Measurements from ENCODE around the gene CSTB.

CSTB gene

DNA sequence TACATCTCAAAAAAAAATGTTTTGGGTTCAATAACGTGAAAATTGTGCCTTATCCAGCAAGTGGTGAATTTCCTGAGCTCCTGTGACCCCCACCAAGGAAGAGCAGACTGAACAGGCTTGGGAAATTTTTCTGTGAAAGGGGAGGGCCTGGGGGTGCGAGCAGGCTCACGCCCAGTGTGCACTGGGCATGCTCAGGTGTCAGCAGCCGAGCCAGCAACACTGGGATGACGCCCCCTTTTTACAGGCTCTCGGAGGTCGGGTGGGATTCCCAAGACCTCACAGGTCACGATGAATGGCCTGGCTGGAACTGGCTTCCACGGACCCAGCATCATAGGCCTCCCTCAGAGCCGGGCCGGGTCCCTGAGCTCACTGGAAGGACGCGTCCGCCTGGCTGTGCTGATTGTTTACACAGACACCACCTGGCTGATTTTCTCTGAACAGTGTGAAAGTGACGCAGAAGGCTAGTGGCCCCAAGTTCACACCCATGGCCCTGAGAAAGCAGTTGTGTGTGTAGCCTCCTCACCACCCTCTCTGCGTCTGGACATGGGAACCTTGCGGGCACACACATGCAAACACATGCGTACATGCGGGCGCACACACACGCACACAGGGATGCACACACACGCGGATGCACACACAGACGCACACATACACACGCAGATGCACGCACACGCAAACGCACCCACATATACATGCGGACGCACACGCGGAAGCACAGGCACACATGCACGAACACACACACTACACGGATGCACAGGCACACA lies 9.2 kb downstream of the CSTB start:
- no peak for DNase-seq

DNA sequence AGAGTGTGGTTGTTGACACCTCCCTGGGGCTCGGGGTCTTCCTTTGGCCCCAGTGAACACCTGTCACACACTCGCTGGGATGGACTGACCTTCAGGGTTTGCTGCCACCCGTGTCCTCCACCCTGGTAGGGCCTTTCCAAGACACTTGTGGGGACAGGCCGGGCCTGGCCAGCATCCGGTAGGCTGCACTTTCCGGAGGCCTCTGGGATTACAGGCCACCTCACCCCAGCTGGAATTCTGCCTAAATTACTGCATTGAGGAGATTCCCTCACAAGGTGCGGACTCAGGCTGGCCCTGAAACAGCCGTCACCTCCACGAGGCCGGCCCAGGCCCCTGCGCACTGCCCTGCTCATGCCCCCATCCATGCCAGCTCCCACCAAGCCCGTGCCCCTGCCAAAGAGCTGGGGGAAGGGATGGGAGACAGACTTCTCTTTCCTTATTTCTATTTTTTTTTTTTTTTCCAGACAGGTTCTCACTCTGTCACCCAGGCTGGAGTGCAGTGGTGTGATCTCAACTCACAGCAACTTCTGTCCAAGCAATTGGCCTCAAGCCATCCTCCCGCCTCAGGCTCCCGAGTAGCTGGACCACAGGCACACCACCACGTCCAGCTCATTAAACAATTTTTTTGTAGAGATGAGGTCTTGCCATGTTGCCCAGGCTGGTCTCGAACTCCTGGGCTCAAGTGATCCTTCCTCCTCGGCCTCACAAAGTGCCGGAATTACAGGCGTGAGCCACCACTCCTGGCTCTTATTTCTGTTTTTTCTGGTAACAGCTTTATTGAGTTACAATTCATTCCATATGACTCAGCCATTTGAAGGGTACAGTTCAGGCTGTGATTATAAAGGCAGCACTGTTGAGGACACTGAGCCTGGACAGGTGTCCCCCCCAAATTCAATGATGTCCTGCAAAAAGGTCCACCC lies 11.3 kb downstream of the CSTB start:
- DNase-seq: no peak

DNA sequence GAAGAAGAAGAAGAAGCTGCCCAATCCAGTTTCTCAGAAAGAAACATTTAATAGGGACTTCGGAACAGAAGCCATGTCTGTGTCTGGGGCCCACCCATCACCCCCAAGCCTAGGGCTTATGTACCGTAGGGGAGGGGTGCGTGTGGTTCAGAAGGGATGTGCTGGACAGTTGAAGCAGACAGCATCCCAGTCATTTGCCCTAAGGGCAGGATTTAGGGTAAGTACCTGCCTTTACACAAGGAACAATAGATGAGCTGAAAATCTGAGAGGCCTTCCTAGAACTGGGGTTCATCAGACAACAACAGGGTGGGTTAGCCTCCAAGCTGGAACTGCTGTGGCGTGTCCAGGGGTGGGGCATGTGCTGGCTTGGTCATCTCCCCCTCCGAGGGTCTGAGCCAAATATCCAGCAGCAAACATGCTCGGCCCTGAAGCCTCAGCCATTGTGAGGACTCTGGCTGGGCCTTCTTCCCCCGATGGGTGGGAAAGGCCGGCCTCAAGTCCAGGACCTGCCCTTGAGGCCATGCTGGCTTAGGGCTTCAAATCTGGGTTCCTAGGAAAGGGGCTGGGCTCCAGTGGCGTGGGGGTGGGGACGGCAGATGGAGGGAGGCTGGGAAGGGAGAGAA lies 12.1 kb downstream of the CSTB start:
- DNase-seq: no peak

DNA sequence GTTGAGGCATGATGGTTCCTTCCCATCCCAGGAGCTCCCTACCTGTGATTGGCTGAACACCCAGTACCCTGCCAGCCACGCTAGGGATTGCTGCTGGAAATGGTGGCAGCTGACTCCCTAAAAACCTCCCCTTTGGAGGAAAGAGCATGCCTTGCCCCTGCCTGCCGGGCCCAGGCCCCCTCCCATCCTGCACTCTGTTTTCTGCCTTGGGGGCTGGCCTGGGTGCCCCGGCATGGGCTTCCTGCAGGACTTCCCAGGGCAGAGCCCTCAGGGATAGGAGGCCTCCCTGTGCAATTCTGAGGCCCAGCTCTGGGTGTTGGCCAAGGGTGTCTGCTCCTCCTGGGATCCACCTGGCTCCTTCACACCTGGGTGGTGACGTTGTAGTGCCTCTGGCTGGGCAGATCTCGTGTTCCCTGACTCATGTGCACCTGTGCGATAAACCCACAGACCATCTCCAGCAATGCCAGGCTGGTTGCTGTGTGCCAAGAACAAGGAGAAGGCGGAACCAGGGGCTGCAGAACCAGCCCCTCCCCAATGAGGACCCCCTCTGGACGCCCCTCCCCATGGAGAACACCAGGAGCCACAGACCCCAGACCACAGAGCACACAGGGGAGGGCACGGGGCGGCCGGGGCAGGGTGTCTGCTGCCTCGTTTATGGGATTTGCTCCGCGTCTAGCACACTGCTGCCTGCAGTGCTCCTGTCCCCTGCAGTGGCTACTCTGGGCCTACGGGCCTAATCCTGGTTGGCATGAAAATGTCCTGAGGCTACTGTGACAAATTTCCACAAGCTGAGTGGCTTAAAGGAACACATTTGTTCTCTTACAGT lies 13.6 kb downstream of the CSTB start:
- DNase-seq: no peak

DNA sequence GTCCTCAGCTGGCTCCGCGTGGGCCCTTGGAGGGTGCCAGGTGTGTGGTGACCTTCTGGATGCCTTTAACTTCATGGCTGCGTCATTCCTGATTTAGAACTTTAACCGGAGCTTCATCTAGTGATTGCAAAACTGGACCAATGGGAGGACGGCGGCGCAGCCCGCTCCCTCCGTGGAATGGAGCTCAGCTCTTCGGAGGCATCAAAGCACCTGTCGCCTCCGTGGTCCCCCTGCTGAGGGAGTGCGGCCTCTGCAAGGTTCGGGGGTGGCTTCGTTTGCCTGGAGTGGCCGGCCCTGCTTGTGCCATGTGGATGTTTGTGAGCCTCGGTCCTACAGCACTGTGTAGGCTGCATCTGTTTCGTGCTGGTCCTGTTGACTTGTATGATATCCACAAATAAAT lies 14.2 kb downstream of the CSTB start:
- no peak for DNase-seq

DNA sequence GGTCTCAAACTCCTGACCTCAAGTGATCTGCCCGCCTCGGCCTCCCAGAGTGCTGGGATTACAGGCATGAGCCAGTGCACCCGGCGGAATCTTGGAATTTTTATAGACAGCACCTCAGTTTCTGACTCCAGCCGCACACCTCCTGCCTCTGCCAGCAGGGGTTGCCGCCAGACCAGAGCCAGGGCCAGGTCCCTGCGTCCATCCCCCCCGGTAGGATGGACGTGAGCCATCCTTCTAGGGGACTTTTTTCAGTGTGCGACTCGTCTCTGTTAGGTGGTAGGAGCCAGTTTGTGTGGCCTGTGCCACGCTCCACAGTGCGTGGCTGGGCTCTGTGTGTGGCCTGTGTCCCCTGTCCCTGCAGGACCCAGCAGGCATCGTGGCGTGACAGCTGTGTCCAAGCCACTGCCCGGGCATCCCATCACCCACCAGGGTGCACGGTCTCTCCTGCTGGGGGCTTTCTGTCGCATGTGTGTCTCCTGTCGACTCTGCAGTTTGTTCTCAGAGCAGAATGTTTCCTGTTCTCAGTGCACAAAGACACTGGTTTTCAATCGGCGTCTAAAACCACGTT lies 15.6 kb downstream of the CSTB start:
- no peak for DNase-seq

DNA sequence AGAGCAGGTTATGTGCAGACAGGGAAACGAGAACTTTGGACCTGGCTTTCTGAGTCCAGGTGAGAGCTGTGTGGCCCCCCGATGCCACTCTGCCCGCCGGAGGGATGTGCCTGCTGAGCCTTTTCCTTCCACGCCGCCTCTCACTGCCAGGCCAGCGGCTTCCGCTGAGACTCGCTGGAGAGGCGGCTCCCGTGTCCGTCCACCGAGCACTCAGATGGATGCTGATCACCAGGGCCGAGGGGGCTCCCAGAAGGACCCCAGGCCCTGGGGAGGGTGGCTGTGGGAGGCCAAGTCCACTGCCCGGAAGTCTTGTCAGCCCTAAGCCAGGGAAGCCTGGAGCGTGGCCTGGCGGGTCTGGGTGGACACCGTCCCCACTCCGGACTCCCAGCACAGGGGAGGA lies 16.5 kb downstream of the CSTB start:
- no peak for DNase-seq

DNA sequence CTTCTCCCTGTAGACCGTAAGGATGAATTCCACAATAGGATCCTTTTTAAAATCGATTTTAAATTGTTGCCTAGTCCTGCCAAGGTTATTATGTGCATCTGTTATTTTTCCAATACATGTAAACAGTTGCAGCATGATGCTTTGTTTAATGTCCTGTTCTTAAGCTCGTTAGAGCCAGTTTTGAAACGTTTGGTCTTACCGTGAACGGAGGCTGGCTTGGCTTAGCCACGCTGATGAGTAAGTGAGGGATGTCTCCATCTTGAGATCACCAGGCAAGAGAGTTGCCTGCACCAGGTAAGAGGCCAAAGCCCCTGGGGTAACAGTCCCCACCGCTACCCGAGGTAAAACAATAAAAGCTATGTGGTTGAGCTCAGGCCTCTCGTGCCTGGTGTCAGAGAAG lies 17.3 kb downstream of the CSTB start:
- no peak for DNase-seq

DNA sequence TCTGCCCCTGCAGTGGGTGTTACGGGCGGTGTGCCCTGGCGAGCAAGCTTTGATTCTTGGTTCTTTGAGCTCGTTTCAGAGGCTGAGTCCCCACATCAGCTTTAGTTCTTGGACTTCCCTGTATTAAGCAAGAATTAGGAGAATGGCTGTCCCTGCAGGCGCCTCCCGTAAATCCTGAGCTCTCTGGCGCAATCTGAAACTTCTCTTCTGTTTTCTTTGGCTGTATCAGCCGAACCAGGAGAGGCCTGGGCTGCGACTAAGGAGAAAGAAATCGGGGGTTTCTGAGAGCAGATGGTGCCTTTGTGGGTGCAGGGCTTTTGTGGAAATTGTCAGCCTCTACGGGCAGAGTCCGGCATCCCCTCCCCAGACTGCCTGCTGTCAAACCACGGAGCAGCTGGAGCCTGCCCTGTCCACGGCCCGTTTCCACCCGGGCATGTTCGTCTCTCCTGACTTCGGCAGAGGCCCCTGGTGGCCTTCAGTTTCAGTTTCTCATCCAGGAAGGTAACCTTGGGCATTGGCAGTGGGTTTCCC lies 17.9 kb downstream of the CSTB start:
- no peak for DNase-seq

DNA sequence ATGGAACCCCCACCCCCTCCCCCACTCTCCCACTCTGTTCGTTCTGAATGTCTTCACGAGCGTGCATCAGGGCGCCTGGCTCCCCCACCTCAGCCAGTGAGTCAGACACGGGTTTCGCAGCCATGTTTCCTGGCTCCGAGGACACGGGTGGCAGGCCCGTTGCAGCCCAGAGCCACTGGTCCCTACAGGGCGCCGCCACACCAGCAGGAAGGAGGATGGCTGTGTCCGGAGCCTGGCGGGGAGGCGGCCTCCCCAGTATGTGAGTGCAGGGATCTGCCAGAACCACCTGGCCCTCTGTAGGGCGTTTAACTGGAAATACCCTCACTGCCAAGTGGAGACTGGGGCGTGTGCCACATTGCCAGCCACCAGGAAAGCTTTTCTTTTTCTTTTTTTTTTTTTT lies 18.5 kb downstream of the CSTB start:
- DNase-seq: no peak

DNA sequence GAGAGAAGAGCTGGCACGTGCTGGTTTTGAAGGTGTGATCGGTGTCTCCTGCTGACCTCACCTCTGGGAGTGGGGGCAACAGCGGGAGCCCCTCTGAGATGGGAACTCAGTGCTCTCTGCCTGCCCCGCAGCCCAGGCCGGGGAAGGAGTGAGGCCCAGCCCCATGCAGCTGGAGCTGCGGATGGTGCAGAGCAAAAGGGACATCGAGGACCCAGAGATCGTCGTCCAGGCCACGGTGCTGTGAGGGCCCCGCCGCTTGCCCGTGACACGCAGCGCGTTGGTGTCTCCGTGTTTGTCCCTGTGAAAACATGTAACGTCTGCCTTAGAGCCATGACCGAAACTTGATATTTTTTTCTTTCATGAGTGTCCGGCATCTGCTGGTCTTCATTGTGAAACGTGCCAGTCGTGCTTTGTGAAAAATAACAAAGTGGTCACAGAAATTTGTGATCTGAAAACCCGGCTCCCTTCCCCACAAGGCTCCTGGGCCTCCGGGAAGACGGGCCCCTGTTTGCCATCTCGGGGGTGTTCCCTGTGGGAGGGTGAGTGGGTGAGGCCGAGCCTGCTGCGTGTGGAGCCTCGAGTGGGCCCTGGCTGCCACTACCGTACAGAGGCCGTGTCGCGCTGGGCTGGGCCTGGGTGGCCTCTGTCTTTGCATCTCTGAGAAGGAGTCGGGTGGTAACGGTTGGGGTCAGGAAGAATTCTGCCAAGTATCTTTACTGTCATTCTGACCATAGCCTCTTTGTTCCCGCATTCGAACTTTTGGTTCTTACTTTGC lies 20.1 kb downstream of the CSTB start:
- no peak for DNase-seq

DNA sequence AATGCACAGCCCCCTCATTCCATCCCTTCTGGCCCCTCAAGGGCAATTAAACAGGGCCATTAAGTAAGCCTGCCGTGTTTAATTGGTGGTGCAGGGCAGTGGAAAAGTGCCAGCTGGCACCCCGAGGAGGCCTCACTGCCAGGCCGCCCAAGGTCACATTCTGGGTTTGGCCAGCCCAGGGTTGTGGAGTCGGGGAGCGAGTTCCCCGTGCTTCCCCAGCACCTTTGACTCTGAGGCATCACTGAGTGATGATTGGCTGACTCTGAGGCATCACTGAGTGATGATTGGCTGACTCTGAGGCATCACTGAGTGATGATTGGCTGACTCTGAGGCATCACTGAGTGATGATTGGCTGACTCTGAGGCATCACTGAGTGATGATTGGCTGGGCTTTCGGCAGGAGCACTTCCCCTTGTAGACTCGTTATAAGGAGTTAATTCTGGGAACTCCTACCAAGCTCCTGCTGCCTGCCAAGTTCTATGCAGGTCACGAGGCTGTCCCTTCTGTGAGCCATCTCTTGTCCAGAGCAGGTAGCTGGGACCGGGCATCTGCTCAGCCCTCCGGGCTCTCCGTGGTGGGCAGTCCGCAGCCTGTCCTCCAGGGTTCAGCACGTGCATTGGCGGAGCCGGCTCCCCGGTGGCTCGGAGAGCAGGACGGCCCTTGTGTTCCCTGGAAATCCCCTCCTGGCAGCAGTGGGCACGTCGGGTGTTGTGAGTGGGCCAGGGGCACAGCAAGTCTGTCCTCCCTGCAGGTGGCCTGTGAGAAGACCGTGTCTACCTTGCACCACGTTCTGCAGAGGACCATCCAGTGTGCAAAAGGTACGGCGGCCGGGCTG lies 20.9 kb downstream of the CSTB start:
- no peak for DNase-seq

DNA sequence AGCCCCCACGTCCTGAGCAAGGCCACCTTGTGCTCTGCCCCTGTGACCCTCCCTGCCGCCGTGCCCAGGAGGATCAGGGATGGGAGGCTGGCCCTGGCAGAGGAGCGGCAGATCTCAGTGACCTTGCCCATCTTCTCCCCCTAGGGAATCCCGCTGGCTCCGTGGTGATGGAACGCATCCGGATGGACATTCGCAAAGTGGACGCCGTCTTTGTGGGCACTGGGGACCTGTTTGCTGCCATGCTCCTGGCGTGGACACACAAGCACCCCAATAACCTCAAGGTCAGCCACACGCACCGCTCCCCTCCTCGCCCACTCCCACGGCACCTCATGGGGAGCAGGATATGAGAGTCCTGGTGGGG lies 22.7 kb downstream of the CSTB start:
- no peak for DNase-seq

DNA sequence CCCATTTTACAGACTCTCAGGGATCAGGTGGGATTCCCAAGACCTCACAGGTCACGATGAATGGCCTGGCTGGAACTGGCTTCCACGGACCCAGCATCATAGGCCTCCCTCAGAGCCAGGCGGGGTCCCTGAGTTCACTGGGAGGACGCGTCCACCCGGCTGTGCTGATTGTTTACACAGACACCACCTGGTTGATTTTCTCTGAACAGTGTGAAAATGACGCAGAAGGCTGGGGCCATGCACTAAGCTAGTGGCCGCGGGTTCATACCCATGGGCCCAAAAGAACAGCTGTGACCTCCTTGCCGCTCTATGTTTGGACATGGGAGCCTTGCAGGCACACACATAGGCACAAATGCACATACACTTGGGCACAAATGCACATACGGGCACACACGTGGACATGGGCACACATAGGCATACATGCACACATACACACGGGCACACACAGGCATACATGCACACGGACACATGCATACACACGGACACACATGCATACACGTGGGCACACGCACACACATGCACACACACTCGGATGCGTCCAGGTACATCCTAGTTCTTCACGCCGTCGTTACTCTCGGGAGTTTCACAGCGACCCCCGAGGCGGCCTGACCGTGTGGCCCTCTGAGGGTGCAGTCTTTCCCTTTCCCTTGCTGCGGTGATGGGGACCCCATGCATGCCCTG lies 23.2 kb downstream of the CSTB start:
- no peak for DNase-seq

DNA sequence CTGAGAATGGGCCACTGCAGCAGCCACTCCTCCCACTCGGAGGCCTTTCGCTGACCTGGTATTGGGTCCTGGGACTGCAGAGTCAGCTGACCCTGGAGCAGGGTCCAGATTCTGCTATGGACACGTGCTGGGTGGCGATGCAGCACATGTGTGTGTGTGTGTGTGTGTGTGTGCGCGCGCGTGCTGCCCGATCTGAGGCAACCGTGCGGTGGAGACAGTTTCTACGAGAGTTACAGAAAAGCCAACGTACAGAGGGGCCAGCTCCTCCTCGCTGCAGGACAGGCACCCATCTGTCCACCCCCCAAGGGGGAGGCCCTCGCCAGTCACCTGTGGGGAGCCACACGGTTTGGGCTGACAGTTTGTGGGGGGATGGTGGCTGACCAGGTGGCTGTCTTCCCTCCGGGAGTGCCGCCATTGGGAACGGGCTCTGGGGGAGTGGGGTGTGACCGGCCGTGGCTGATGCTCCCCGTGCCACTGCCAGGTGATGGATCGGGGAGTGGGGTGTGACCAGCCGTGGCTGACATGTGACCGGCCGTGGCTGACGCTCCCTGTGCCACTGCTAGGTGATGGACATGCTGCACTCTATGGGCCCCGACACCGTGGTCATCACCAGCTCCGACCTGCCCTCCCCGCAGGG lies 24.0 kb downstream of the CSTB start:
- DNase-seq: no peak

DNA sequence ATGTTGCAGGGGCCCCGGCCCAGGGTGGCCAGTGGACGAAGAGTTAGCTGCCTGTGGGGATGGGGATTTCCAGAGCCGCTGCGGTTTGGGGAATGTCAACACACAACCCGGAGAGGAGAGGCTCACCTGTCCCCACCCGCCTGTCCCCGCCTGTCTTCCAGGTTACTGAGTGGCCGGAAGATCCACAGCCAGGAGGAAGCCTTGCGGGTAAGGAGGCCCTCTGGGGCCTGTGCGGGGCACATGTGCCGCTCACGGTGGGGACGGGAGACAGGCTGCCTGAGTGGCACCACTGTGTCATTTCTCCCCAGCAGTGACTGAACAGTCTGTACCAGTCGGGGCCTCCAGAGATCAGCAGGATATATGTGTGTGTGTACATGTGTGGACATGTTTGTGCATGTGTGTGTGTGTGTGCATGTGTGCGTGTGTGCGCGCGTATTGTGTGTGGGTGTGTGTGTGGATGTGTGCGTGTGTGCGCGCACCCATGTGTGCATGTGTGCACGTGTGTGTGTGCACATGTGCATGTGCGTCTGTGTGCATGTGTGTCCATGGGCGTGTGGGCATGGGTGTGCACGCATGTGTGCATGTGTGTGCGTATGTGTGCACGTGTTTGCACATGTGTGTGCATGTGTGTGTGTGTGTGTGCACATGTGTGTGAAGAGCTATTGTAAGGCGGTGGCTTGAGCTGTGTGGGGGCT lies 25.6 kb downstream of the CSTB start:
- no peak for DNase-seq

DNA sequence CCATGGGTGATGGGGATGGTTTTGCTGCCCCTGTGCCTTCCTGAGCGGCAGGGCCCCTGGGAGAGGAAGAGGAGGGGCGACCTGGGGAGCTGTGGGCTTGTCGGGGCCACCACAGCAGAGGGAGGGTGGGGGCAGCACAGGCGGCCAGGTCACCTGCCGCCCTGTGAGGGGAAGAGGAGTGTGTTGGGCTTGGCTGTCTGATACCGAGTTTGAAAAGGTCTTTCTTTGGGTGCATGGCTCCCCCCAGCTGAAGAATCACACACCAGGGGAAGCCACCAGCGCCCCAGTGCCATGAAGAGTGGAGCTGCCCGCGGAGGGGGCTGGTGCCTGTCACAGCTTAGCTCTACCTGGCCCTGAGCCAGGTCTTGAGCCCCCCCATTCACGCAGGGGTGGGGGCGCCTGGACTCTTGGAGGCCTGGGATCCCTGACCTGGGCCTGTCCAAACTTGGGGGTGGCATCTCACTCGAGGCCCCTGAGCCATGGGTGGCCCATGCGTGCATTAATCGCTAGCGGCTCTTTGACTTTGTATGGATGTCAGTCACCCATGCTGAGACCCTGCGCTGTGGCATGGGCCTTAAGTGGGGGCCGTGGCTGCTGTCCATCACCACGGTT lies 26.4 kb downstream of the CSTB start:
- DNase-seq: no peak

DNA sequence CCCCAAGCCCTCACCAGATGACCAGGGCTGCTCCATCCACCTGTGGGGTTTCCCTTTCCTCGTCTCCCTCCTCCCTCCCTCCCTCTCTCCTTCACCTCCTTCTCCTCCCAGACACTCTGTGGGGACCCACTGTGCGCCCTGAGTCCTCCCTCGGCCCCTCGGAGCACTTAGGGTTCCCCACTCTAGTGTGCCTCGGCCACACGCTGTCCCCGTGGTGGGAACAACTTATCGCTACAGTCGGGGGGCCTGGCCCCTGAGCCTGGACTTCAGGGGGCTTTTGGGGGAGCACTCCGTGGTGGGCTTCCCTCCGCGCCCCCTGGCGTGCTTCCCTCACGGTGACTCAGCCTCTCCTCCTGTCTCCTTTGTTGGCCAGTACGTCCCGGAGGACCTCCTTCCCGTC lies 27.5 kb downstream of the CSTB start:
- DNase-seq: no peak

Measured in CD4-positive, alpha-beta T cell treated with Interleukin-4 for 1 hour (primary cell).